Measurements from ENCODE around the gene KIF25.

Gene KIF25

DNA sequence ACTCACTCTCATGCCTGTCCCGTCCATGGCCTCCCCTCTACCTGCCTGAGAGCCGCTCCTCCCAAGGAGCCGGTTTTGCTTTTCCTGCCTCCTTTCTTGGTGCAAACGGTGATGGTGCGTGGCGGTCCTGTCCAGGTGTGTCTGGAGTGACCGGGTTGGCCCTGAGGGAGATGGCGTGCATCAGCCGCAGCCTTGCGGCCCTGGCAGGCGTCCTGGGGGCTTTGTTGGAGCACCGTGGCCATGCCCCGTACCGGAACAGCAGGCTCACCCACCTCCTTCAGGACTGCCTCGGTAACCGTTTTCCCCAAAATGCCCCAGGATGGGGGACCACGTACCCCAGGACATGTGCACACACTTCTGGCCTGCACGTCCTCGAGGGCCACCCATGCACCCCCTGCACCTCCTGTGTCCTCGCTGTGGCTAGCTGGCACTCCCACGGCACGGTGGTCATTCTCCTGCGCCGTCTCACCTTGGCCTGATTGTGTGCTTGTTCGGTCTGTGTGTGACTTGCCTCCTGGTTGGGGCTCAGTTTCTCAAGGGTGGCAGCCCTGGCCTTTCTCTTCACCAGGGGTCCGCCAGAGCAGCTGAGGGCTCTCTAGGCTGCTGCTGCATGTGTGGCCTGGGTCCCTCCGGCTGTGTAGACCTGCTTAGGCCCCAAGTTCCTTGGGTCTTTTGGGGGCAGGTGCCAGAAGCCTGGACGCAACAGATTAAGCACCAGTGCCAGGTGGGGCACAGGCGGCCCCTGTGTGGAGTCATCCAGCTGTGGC, 45.1 kb downstream of the KIF25 start:
- no peak for ATAC-seq
- TF ChIP-seq, protein P1, sequence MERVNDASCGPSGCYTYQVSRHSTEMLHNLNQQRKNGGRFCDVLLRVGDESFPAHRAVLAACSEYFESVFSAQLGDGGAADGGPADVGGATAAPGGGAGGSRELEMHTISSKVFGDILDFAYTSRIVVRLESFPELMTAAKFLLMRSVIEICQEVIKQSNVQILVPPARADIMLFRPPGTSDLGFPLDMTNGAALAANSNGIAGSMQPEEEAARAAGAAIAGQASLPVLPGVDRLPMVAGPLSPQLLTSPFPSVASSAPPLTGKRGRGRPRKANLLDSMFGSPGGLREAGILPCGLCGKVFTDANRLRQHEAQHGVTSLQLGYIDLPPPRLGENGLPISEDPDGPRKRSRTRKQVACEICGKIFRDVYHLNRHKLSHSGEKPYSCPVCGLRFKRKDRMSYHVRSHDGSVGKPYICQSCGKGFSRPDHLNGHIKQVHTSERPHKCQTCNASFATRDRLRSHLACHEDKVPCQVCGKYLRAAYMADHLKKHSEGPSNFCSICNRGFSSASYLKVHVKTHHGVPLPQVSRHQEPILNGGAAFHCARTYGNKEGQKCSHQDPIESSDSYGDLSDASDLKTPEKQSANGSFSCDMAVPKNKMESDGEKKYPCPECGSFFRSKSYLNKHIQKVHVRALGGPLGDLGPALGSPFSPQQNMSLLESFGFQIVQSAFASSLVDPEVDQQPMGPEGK (CRISPR knock-in tag; IDR thresholded peaks at IDR 0.05; ENCODE audit: borderline replicate concordance) = no peak
- TF ChIP-seq RARB (CRISPR knock-in tag; IDR thresholded peaks at IDR 0.05) (no peak), CSDC2 (CRISPR knock-in tag; IDR thresholded peaks at IDR 0.05) (no peak), BACH2 (CRISPR knock-in tag; IDR thresholded peaks at IDR 0.05; ENCODE audit: borderline replicate concordance) (no peak), OSR1 (CRISPR knock-in tag; IDR thresholded peaks at IDR 0.05) (no peak), ISL1 (CRISPR knock-in tag; IDR thresholded peaks at IDR 0.05) (no peak), ZFP3 (CRISPR knock-in tag; IDR thresholded peaks at IDR 0.05) (no peak), SNAI2 (CRISPR knock-in tag; IDR thresholded peaks at IDR 0.05) (no peak), PPARA (CRISPR knock-in tag; IDR thresholded peaks at IDR 0.05; ENCODE audit: borderline replicate concordance) (no peak), TOX (CRISPR knock-in tag; IDR thresholded peaks at IDR 0.05; ENCODE audit: borderline replicate concordance) (no peak), ARNTL (CRISPR knock-in tag; IDR thresholded peaks at IDR 0.05; ENCODE audit: borderline replicate concordance, low read depth) (no peak), ZFP30 (CRISPR knock-in tag; IDR thresholded peaks at IDR 0.05) (no peak)
- TF ChIP-seq, protein P2, sequence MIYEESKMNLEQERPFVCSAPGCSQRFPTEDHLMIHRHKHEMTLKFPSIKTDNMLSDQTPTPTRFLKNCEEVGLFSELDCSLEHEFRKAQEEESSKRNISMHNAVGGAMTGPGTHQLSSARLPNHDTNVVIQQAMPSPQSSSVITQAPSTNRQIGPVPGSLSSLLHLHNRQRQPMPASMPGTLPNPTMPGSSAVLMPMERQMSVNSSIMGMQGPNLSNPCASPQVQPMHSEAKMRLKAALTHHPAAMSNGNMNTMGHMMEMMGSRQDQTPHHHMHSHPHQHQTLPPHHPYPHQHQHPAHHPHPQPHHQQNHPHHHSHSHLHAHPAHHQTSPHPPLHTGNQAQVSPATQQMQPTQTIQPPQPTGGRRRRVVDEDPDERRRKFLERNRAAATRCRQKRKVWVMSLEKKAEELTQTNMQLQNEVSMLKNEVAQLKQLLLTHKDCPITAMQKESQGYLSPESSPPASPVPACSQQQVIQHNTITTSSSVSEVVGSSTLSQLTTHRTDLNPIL (CRISPR knock-in tag; IDR thresholded peaks at IDR 0.05; ENCODE audit: low read depth) = no peak

DNA sequence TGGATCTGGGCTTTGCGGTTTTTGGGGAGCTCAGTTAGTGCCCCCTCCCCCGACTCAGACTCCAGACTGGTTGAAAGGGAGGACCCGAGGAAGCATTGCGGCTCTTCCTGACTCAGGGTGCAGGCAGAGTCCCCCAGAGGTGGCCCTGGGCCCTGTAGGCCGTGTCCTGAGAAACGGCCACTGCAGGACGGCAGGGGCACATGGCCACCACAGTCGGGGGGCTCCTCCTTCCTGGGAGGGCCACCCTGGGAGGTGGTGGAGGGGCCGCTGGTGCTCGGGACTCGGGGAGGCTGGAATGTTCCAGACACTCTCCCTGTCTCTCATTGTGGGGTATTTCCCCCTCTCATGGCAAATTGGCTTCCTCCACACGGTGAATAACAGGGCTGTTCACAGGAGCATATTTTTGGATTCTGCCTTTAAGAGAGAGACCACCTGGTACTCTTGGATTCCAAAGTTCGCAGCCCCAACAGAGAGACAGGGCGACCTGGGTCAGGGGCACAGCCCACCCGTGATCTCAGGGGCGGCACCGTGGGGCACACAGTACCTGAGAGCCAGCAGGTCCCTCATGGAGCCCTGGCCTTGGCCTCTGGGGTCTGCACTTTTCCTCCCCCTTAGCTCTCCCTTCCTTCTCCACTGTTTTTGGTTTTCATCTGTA, 45.8 kb downstream of the KIF25 start:
- no peak for ATAC-seq
- TF ChIP-seq SNAI2 (CRISPR knock-in tag; IDR thresholded peaks at IDR 0.05) (no peak), ZNF70 (CRISPR knock-in tag; IDR thresholded peaks at IDR 0.05) (no peak), ZFP30 (CRISPR knock-in tag; IDR thresholded peaks at IDR 0.05) (no peak), TCF4 (CRISPR knock-in tag; IDR thresholded peaks at IDR 0.05; ENCODE audit: borderline replicate concordance) (no peak), ZNF8 (CRISPR knock-in tag; IDR thresholded peaks at IDR 0.05) (no peak)
- TF ChIP-seq, protein P1 (CRISPR knock-in tag; IDR thresholded peaks at IDR 0.05; ENCODE audit: borderline replicate concordance) = no peak
- TF ChIP-seq, protein P3, sequence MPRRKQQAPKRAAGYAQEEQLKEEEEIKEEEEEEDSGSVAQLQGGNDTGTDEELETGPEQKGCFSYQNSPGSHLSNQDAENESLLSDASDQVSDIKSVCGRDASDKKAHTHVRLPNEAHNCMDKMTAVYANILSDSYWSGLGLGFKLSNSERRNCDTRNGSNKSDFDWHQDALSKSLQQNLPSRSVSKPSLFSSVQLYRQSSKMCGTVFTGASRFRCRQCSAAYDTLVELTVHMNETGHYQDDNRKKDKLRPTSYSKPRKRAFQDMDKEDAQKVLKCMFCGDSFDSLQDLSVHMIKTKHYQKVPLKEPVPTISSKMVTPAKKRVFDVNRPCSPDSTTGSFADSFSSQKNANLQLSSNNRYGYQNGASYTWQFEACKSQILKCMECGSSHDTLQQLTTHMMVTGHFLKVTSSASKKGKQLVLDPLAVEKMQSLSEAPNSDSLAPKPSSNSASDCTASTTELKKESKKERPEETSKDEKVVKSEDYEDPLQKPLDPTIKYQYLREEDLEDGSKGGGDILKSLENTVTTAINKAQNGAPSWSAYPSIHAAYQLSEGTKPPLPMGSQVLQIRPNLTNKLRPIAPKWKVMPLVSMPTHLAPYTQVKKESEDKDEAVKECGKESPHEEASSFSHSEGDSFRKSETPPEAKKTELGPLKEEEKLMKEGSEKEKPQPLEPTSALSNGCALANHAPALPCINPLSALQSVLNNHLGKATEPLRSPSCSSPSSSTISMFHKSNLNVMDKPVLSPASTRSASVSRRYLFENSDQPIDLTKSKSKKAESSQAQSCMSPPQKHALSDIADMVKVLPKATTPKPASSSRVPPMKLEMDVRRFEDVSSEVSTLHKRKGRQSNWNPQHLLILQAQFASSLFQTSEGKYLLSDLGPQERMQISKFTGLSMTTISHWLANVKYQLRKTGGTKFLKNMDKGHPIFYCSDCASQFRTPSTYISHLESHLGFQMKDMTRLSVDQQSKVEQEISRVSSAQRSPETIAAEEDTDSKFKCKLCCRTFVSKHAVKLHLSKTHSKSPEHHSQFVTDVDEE (CRISPR knock-in tag; IDR thresholded peaks at IDR 0.05) = no peak
- TF ChIP-seq, protein P2 (CRISPR knock-in tag; IDR thresholded peaks at IDR 0.05; ENCODE audit: low read depth) = no peak

DNA sequence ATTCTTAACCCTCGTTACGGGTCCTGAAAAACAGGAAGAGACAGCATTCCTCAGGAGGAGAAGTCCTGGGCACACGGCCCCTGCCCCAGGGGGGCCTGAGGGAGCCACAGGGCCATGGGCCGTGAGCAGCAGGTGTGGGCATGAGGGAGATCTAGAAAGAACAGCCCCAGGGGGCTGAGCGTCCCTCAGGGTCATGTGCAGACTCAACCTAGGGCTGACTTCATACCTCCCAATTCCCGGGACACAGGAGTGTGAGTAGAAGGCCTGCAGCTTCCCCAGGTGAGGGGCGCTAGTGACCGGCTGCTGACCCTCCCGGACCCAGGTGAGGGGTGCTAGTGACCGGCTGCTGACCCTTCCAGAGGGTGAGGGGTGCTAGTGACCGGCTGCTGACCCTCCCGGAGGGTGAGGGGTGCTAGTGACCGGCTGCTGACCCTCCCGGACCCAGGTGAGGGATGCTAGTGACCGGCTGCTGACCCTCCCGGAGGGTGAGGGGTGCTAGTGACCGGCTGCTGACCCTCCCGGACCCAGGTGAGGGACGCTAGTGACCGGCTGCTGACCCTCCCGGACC, 46.5 kb downstream of the KIF25 start:
- ATAC-seq = no peak
- TF ChIP-seq TCF4 (CRISPR knock-in tag; IDR thresholded peaks at IDR 0.05; ENCODE audit: borderline replicate concordance) = no peak
